DND-41 (cell line): ENCODE results near the gene HLF.

Experiments
- ATAC-seq: fragments of 200-7000 bp; cut with Tn5 transposase; 3 replicates; pipeline ENCODE4 v1.9.1; 2021; ENCODE audit warnings: low read depth; ENCODE audit not compliant: insufficient read depth
- DNase-seq: peaks from one replicate; pipeline ENCODE4 v3.0.0-alpha.2; 2020
- H2AFZ ChIP-seq: 2 replicates; pipeline ENCODE4 v1.6.0; 2012; ENCODE audit warnings: low read depth, low read length
- H3K27ac ChIP-seq: 2 replicates; pipeline ENCODE4 v1.5.1; 2012; ENCODE audit warnings: low read length, inconsistent platforms
- H3K27me3 ChIP-seq: fragments of 200-600 bp; sonication (generic); 2 replicates; pipeline ENCODE4 v1.6.0; 2012; ENCODE audit warnings: low read length, mild to moderate bottlenecking, inconsistent platforms; ENCODE audit not compliant: insufficient read depth, poor library complexity
- H3K36me3 ChIP-seq: 2 replicates; pipeline ENCODE4 v1.5.1; 2012; ENCODE audit warnings: low read length, inconsistent platforms; ENCODE audit not compliant: insufficient read depth
- H3K4me1 ChIP-seq: 2 replicates; pipeline ENCODE4 v1.5.1; 2012; ENCODE audit warnings: mild to moderate bottlenecking, low read length; ENCODE audit not compliant: insufficient read depth
- H3K4me2 ChIP-seq: 2 replicates; pipeline ENCODE4 v1.6.0; 2012; ENCODE audit warnings: mild to moderate bottlenecking, moderate library complexity, low read length, inconsistent platforms; ENCODE audit not compliant: insufficient read depth
- H3K4me3 ChIP-seq, 2 experiments: fragments of 200-600 bp in 1 of 2; shearing (Covaris generic) in 1 of 2; 2 replicates each; pipeline ENCODE4 v1.5.1; 2012 to 2016; ENCODE audit warnings: inconsistent platforms in 2 of 2, low read length in 2 of 2, mild to moderate bottlenecking in 2 of 2, low read depth in 1 of 2, moderate library complexity in 1 of 2
- H3K79me2 ChIP-seq: 2 replicates; pipeline ENCODE4 v1.6.0; 2012; ENCODE audit warnings: low read length, inconsistent platforms; ENCODE audit not compliant: insufficient read depth
- H3K9ac ChIP-seq: 2 replicates; pipeline ENCODE4 v1.6.0; 2012; ENCODE audit warnings: low read depth, mild to moderate bottlenecking, inconsistent platforms, low read length, moderate library complexity
- H3K9me3 ChIP-seq: 2 replicates; pipeline ENCODE4 v1.5.1; 2012; ENCODE audit warnings: low read length, moderate library complexity, mild to moderate bottlenecking, inconsistent platforms; ENCODE audit not compliant: insufficient read depth, severe bottlenecking
- H4K20me1 ChIP-seq: 2 replicates; pipeline ENCODE4 v1.6.0; 2012; ENCODE audit warnings: low read length; ENCODE audit not compliant: insufficient read depth
- CTCF ChIP-seq: IDR thresholded peaks from 2 replicates; pipeline ENCODE4 v1.5.1; 2012; ENCODE audit warnings: borderline replicate concordance, low read length, moderate library complexity, mild to moderate bottlenecking; ENCODE audit not compliant: poor library complexity, severe bottlenecking; ENCODE audit errors: extremely low read depth
- EZH2 ChIP-seq: IDR thresholded peaks from 3 replicates; pipeline ENCODE4 v1.6.1; 2012; ENCODE audit warnings: borderline replicate concordance, low read depth, mild to moderate bottlenecking, moderate library complexity, low read length, inconsistent platforms; ENCODE audit not compliant: severe bottlenecking

The HLF gene

DNA sequence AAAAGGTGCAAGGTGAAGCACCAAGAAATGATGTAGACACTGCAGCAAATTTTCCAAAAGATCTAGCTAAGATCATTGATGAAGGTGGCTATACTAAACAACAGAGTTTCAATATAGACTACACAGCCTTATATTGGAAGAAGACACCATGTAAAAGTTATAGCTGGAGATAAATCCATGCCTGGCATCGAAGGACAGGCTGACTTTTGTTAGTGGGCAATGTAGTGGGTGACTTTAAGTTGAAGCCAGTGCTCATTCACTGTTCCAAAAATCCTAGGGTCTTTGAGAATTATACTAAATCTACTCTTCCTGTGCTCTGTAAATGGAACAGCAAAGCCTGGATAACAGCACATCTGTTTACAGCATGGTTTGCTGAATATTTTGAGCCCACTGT, 26.4 kb downstream of the HLF start:
- H3K27me3 ChIP-seq = no peaks in the 10 kb centered on the region
- no peaks in the 10 kb centered on the region for H3K4me1 ChIP-seq
- H3K9me3 ChIP-seq = no peaks in the 10 kb centered on the region
- H3K9ac ChIP-seq = no peak overlapping the region
- no peaks in the 10 kb centered on the region for H3K79me2 ChIP-seq
- no peaks in the 10 kb centered on the region for H4K20me1 ChIP-seq
- no peak for DNase-seq
- no peak for TF ChIP-seq CTCF
- TF ChIP-seq EZH2 = no peak
- H3K36me3 ChIP-seq = no peaks in the 10 kb centered on the region
- no peak overlapping the region for H3K4me2 ChIP-seq
- ATAC-seq = no peak
- no peak overlapping the region for H3K4me3 ChIP-seq
- H2AFZ ChIP-seq = no peak overlapping the region
- H3K27ac ChIP-seq = no peak overlapping the region

- Histone ChIP-seq H2AFZ (no peak overlapping the region), H4K20me1 (no peaks in the 10 kb centered on the region), H3K27ac (no peak overlapping the region), H3K79me2 (no peaks in the 10 kb centered on the region), H3K9ac (no peak overlapping the region), H3K36me3 (no peaks in the 10 kb centered on the region), H3K27me3 (no peaks in the 10 kb centered on the region), H3K4me2 (no peak overlapping the region), H3K9me3 (no peaks in the 10 kb centered on the region), H3K4me3 (no peak overlapping the region), H3K4me1 (no peaks in the 10 kb centered on the region)
- DNase-seq = no peak
- ATAC-seq = no peak
- no peak for TF ChIP-seq CTCF
- no peak for TF ChIP-seq EZH2
These were observed 27.3 kb downstream of the HLF start for GRCh38 chr17:55292094-55292493.

DNA sequence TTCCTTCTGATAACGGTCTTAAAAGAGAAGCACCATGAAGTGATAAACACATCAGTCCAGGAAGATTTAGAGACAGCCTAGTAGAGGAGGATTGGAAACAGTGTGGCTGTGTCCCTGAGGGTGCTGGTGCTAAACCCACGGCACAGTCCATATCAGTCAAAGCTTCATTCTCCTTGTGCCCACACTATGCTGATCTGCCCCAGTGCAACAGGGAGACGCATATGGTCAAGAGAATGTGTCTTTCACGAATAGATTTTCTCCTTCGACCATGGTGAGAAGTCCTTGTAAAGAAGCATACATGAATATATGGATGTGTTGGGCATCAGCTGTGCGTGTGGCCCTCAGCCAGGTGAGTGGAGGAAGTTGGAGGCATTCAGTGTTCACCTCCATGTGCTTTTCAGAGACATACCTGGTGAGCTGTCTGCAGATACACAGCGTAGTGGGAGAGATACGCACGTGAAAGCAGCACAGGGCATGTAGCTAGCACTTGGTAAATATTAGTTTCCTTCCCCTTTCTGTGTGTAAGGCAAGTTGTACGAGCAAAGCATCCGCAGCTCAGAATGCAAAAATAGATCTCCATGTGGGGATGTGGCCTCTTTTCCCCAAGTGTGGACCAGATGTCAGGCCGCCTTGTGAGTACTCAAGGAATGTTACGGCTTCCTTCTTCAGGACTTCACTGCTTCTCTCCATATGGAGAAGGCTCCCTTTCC, 29.4 kb downstream of the HLF start:
- Histone ChIP-seq H3K79me2 (no peaks in the 10 kb centered on the region), H3K4me2 (no peak overlapping the region), H2AFZ (no peak overlapping the region), H3K27me3 (no peaks in the 10 kb centered on the region), H3K9me3 (no peaks in the 10 kb centered on the region), H3K36me3 (no peaks in the 10 kb centered on the region), H4K20me1 (no peaks in the 10 kb centered on the region), H3K4me1 (no peaks in the 10 kb centered on the region), H3K9ac (no peak overlapping the region), H3K27ac (no peak overlapping the region), H3K4me3 (no peak overlapping the region)
- no peak for DNase-seq
- TF ChIP-seq EZH2 (no peak), CTCF (no peak)
- no peak for ATAC-seq
